Stimulated activated CD4-positive, alpha-beta T cell treated with anti-CD3 and anti-CD28 coated beads, TNF-alpha, amount 100 ng/mL, for 4 hours (primary cell): ENCODE results near the gene CTSD.
"Not testable (repeated sequence)": the region's sequence is repeated elsewhere in the genome, so short reads cannot be mapped to it uniquely, and the experiment has no call there.

ENCODE experiments used
- DNase-seq, 3 experiments: peaks; one replicate each; pipeline ENCODE4 v3.0.0-alpha.2; 2020; ENCODE audit warnings: low read depth in 3 of 3

CTSD gene

DNA sequence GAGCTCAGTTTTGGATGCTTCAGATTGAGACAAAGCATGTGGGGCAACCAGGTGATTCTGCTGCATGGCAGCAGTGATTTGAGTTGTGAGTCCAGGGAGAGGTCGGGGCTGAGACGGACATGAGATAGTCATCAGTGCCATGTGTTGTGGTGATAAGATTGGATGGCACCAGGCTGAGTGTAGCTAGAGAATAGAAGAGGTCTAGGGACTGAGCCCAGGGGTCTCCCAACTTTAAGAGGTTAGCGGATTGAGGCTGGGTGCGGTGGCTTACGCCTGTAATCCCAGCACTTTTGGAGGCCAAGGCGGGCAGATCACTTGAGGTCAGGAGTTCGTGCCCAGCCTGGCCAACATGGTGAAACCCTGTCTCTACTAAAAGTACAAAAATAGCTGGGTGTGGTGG is 6.3 kb upstream of the CTSD start:
- DNase-seq: no peak

DNA sequence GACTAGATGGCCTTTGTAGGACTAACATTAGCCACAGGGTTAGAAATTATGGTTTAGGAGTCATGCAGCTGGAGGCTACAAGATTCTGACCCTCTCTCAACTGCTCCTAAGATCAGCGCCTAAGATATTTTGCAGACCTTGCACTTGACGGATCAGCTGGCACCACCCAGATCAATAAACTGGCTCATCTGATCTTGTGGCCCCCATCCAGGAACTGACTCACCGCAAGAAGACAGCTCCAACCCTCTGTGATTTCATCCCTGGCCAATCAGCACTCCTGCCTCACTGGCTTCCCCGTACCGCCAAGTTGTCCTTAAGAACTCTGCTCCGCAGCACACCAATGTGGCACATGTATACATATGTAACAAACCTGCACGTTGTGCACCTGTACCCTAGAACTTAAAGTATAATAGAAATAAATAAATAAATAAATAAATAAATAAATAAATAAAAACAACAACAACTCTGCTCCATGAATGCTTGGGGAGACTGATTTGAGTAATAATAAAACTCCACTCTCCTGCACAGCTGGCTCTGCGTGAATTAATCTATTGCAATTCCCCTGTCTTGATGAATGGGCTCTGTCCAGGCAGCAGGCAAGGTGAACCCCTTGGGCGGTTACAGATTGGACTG is 5.7 kb upstream of the CTSD start:
- not testable (repeated sequence) for DNase-seq

DNA sequence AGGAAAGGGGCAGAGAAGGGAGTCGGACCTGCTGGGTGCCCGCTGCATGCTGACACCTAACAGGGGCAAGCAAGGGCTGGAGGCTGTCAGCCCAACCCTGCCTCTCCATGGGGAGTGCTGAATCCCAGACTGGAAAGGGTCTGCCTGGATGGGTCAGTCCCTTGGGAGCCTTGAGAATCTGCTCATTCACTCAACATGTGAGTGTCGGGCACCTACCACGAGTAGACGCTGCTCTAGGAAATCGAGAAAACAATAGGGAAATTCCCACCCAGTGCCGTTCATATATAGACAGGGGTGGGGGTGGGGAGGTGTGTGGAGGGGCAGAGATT is 4.4 kb upstream of the CTSD start:
- DNase-seq: no peak

DNA sequence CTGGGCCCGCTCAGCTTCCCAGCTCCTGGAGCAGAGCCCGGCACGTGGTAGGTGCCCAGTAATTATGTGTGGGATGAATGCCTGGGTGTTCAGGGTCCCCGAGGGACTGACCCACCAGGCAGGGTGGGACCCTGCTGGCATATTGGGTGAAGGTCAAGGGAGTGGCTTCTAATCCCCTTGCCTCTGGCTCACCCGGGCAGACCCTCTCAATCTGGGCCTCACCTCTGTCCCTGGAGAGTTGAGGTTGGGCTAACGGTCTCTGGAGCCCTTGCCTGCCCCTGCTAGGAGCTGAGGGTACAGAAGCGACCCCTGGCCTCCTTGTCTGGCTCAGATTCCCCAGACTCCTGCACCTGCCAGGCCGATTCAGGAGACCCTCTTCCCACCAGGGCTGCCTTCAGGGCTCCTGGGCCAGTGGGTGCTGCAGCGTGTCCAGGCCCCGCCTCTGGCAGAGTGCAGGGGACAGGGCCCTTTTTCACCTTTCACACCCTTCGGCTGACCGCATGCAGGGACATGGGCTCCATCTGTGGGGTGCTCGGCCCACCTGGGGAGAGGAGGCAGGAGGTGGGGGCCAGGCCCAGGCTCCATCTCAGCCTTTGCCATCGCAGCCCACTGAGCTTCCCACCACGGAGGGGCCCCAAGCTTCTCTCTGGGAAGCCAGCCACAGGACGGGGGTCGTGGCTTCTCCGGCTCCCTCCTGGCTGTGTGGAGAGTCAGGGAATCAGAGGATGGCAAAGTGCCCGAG is 3.8 kb upstream of the CTSD start:
- DNase-seq: no peak

DNA sequence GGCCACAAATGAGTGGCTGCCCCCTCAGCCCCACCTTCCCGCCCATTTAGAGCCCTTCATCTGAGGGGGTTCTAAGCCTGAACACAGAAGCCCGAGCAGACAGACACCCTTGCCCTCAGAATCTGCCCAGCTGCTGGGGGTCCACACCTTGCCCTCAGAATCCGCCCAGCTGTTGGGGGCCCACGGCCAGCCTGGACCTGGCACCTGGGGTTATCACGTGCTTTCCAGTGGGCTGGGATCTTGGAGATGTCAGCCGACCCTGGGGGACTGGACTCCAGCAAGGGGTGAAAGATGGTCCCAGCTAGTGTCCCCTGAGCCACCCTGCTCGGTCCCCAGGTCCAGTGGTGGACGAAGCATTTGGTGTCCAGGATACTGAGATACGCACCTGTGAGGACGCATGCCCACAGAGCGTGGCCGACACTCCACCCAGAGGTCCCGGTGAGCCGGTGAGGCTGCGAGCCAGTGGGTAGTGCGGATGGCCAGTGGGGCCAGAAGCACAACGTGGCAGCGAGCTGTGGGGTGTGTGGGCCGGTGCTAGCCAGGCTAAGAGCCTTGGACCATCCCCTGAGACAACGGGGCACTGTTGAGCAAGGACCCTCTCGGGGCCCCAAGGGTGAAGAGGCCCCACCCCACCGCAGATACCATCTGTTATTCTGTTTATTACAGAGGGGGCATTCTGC is 3.1 kb upstream of the CTSD start:
- no peak for DNase-seq

DNA sequence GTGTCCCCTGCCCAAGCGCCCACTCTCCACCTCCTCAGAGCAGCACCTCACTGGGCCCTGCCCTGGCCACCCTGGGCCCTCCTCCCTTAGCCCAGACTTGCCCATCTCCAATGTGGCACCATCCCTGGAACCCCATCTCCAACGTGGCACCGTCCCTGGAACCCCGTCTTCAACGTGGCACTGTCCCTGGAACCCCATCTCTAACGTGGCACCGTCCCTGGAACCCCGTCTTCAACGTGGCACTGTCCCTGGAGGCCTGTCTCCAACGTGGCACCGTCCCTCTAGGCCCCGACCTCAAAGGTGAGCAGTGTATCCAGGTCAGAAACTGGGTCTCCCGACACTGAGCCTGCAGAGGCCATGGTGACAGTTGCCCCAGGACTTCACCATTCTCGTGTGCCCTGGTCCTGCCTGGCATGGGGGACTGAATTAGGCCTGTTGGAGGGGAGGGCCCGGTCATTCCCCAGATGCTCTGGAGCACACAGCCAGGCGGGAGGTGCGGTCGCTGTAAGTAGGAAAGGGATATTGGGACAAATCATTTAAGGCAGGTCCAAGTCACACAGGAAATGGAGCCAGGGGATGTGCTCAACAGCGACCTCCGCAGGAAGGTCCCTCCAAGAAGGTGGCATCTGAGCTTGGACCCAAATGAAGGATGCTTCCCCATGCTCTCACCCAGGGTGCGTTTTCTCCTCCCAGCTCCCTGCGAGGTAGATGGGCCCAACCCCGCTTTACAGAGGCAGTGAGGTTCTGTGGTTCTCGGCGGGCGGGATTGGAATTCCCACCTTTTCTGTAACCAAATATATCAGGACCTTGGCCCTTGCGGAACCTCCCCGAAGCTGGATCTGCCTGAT is 2.4 kb upstream of the CTSD start:
- no peak for DNase-seq

DNA sequence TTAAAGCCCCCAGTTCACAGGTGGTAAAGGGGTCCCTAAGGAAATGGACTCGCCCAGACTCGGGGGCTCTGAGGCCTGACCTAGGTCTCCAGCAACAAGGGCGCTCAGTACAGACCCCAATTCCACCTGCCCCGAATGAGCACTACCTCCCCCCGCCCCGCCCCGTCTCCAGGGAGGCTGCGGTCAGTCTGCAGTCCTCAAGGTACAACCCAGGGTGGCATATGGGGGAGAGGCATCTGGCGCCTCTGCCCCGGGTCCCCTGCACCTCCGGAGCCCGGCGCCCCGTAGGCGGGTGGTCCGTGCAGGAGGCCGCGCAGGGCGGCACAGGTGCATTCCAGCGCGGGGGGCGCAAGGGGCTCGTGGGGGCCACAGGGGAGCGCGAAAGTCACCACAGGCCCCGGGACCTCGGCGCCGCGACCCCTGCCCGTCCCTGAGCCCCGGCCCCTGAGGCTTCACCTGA is 361 bp downstream of the CTSD start:
- no peak for DNase-seq

DNA sequence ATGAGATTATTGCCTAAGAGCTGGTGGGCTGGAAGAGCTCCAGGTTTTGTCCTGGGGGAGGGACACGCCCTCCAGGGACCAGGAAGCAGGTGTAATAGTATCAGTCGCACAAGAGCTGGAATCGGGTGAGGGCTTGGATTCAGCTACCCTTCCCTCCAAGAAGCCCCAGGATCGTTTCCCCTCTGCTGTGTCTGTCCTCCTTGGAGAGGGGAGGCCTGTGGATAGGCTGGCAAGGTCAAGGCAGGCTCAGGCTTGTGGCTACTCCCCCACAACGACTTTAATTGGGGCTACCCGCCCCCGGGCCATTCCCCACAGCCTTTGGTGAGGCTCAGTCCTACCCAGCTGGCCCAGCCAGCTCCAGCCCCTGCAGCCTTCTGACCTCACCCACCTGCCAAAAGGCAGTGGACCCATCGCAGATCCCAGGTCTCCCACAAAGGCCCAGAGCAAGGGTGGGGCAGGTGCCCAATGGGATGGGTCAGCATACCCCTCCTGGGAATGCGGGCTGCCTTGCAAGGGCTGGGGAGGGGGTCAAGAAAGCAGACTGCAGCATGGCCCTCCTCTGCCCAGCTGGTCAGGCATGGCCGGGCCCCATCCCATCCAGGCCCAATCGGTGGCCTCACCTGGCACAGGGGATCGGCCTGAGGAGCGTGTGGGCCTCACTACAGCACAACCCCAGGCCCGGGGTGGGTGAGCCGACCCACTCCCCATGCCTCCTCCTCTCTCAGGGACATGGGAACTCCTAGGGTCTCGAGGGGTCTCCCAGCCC is 1.0 kb downstream of the CTSD start:
- DNase-seq: no peak

DNA sequence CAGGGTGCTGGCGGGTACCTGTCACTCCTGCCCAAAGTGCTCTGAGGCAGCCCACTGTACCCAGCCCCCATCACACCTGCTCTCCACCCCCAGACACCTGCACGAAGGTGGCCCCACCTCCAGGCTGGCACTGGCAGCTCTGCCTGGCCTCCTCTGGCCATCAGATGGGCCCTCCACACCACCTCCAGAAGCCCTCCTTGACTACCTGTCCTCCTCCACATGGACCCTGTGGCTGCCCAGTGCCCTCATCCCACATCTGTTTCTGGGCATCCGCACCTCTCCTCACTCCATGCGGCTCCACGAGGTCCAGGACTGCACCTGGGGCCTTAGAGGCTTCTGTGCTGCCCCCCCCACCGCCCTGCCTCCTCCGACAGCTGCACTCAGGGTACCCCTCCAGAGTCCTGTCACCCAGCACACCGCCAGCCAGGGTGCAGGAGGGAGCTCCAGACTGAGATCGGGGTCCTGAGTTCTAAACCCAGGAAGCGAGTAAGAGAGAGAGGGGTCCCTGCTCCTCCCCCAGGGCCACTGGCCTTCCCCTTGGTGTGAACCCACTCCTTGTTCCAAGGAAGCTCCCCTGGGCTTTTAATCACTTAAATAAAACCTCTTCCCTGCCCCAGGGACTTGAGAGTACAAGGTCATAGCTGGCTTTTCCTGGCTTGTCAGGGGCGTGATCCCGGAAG is 1.7 kb downstream of the CTSD start:
- DNase-seq: no peak

DNA sequence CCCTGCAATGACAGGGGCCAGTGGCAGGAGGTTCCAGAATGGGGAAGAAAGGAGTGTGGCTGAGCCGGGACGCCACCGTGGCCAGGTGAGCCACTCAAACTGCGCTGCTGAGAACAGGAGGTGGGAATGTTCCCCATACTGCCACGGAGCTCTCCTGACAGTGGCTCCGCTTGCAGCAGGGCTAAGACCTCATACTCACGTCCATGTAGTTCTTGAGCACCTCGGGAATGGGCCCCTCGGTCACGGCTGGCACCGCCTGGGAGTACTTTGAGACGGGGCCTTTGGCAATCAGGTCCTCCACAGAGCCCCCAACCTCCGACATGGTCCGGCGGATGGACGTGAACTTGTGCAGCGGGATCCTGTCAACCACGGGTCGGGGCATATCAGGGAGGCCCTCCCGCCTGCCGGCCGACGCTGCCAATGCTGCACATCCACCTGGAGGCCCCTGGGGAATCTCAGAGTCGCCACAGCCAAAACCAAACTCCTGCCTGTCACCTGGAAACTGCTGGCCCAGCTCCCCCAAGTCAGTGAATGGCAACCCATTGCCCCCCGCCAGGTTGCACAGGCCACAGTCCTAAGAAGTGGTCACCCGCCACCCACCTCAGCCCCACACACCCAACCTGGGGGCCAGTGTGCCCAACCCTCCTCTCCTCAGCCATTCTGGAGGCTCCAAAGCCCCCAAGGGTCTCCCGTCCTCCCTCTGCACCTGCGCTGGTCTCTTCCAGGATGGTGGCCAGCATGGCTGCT is 2.4 kb downstream of the CTSD start:
- DNase-seq: no peak

DNA sequence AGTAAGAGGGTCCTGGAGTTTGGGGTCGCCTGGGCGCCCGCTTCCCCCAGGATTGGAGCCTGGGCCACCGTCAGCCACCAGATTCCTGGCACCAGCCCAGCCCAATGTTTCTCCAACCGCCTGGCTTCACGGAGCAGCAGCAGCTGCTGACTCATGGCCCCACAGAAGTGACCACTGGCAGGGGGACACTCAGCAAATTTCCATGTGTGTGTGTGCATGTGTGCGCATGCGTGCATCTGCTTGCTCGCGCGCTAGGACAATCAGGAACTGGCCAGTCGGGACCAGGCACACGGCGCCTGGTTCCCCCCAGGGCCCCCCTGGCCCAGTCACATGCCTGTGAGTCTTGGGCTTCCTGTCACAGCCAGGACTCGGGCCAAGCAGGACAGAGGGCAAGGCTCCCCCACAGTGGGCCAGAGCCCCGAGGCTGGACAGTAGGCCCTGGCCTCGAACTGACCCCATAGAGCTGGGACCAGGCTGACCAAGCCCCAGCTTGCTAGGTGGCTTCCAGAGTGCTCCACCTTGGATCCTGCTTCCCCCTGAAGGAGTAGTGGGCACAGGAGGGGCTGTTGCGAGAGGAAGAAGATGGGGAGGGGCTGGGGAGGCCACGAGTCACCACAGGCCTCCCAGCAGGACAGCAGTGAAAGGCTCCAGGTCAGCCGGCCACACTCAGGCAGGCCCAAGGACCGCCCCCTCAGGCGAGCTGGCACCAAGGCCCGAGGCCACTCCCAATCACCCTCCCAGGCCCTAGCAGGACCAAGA is 3.2 kb downstream of the CTSD start:
- DNase-seq: no peak

DNA sequence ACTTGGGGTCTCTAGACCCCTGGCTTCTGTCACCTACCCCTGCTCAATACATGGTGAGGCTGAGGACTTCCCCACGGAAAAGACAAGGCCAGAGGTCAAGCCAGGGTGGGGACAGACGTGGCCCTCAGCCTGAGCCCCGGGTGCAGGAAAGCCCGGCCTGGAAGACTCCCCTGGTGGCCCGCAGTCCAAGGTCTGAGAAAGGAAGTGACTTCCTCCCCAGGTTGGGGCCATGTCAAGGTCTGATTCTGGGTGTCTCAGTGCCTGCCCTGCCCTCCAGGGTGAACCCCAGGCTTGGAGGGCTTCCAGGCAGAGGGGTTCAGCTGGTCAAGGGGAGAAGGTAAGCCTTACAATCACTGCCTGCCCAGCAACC is 3.9 kb downstream of the CTSD start:
- DNase-seq: no peak

DNA sequence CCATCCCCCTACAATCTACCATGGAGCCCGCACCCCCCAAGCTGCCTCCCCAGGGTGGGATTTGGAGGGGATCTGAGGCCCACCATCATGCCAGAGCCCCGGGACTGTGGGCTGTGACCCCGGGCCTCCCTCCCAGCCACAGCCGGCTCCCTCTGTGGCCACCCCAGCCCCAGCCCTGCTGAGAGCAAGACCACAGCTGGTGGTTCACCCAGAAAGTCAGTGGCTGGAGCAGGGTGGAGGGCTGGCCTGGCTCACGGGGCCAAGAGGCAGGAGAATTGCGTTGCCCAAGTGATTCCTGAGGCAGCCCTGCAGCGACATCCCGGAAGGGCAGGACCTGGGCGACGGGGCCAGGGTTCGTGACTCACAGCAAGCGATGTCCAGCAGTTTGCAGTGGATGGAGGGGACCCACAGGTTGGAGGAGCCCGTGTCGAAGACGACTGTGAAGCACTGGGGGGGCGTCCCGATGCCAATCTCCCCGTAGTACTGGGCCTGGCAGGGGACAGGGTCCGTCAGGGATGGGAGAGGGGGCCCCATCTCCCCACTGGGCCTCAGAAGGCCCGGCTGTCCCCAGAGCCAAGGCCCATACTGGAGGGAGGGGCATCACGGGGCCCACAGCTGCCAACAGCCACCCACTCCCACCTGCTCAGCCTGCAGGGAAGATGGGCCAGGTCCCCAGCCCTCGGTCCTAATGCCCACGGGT is 4.4 kb downstream of the CTSD start:
- DNase-seq: no peak

DNA sequence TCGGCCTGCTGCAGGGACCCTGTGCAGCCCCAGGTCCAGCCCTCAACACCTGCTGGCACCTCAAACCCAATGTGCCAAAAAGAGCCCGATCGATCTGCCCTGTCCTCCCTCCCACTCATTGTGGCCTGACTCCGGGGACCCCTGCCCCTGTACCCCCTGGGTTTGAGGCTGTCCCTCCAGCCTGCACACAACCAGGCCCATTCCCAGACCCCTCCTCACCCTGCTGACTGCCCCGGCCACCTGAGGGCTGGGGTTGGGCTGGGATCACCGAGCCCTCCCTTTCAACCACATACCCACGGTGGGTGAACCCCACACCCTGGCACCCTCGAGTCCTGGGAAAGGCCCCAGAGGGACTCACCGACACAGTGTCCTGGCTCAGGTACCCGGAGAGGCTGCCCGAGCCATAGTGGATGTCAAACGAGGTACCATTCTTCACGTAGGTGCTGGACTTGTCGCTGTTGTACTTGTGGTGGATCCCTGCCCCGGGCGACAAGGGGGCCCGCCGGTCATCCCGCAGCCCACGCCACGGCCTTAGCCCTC is 5.0 kb downstream of the CTSD start:
- DNase-seq: no peak

DNA sequence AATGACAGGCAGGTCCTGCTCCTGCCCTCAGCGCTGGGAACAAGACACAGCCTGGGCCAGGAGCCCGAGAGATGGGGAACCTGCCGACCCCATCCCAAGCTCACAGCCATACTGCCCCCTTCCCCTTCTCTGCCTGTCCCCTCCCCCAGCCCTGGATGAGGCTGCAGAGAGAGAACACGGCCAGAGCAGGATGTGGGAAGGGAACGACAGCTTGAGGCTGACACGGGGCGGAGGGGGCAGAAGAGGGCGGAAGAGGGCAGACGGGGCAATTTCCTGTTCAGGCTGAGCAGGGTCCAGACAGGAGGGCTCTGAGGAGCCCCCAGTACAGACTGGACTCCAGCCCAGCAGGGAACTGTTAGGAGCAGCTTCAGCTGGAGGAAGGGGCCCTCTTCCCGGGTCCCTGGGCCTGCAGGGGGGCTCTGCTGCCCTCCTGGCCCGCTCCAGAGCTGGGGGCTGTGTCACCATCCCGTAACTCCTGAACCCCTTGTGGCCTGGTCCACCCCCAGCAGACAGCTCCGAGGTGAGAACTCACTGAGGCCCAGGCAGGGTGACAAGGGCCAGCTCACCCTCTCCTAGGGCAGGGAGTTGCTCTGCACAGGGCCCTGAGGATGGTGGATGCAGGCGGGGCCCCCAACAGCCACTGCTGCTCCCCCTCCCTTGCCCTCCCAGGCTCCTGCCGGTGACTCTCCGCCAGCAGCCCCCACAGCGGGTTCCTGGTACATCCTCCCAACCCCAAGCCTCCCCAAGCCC is 5.7 kb downstream of the CTSD start:
- DNase-seq: no peak

DNA sequence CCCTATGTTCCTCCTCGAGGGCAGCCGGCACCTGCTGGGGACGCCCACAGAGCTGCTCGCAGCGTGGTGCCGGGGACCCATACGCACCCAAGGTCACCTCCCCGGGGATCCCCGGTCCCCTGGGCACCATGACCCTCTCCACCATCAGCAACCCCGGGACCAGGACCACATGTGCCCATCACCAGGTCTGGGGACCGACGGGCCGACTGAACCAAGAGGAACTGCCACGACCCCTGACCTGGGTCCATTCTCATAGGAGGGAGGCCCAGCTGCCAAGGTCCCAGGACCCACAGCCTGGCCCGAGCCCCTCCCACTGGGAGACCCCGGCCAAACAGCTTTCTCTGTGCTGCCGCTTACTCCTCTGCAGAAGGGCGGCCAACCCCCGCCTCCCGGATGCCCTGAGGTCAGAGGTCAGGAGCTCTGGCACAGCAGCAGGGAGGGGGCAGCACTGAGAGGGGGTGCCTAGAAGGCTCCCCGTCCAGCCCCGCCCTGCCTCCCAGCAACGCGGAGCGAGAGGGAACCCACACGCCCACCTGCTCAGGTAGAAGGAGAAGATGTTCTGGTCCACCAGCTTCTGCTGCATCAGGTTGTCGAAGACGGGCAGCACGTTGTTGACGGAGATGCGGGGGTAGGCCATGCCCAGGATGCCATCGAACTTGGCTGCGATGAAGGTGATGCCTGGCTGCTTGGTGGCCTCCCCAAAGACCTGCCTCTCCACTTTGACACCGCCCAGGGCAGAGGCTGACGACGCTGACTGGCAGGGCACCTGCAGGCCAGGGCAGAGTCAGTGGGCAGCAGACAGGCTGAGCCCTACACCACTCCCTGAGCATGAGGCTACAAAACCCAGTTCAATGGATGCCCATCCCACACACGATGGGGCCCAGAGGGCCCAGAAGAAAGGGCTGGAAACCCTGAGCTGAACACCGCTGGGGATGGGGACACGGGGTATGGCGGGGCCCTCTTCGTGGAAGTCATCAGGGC is 6.6 kb downstream of the CTSD start:
- DNase-seq: no peak
